Measurements from ENCODE around the gene COL15A1. TPM values are rescaled to one million over a fixed set of nuclear protein-coding genes. Genes with fewer than 3 reads are reported as not detected.

The COL15A1 gene
- total RNA-seq, 1 experiment from 2014 or later, result 7.6 TPM

- no peak overlapping the region for H3K4me3 ChIP-seq
- H3K27me3 ChIP-seq, result no peaks in the 10 kb centered on the region
- DNase-seq, result no peak
- H3K4me1 ChIP-seq, result peaks cover 42% of the 10 kb centered on the region
- no peaks in the 10 kb centered on the region; the same call in 1 of the 2 replicates for H3K9me3 ChIP-seq (replicated peaks)
- H3K36me3 ChIP-seq, result no peaks in the 10 kb centered on the region
- no peak overlapping the region; the same call in 1 of the 2 replicates for H3K27ac ChIP-seq
Measured at GRCh38 chr9:99039505-99040182, 95.9 kb downstream of the COL15A1 start.

GRCh38 chr9:99040251-99040900 is 96.7 kb downstream of the COL15A1 start:
- H3K27me3 ChIP-seq, result no peaks in the 10 kb centered on the region
- H3K27ac ChIP-seq, result peak overlapping the region; percentile 64
- H3K4me1 ChIP-seq, result peaks cover 42% of the 10 kb centered on the region
- H3K36me3 ChIP-seq, result no peaks in the 10 kb centered on the region
- H3K4me3 ChIP-seq, result no peak overlapping the region
- no peak for DNase-seq
- H3K9me3 ChIP-seq (replicated peaks), result no peaks in the 10 kb centered on the region; the same call in 1 of the 2 replicates

- no peaks in the 10 kb centered on the region for H3K27me3 ChIP-seq
- no peaks in the 10 kb centered on the region; the same call in 1 of the 2 replicates for H3K9me3 ChIP-seq (replicated peaks)
- DNase-seq, result peak; percentile 50 to 57
- peaks cover 42% of the 10 kb centered on the region for H3K4me1 ChIP-seq
- H3K4me3 ChIP-seq, result no peak overlapping the region
- peak overlapping the region; percentile 64 for H3K27ac ChIP-seq
- no peaks in the 10 kb centered on the region for H3K36me3 ChIP-seq
Measured at GRCh38 chr9:99040911-99041582, 97.3 kb downstream of the COL15A1 start.

GRCh38 chr9:99041618-99042017 is 97.9 kb downstream of the COL15A1 start:
- H3K36me3 ChIP-seq, result no peaks in the 10 kb centered on the region
- no peaks in the 10 kb centered on the region for H3K27me3 ChIP-seq
- H3K4me1 ChIP-seq, result peaks cover 42% of the 10 kb centered on the region
- no peak overlapping the region for H3K4me3 ChIP-seq
- peak overlapping the region; percentile 13; the same call in 1 of the 2 replicates for H3K27ac ChIP-seq
- no peak for DNase-seq
- no peaks in the 10 kb centered on the region; the same call in 1 of the 2 replicates for H3K9me3 ChIP-seq (replicated peaks)

- H3K27ac ChIP-seq, result no peak overlapping the region
- no peaks in the 10 kb centered on the region for H3K27me3 ChIP-seq
- no peaks in the 10 kb centered on the region; the same call in 1 of the 2 replicates for H3K9me3 ChIP-seq (replicated peaks)
- peaks cover 41% of the 10 kb centered on the region for H3K4me1 ChIP-seq
- H3K4me3 ChIP-seq, result no peak overlapping the region
- DNase-seq, result no peak
- H3K36me3 ChIP-seq, result no peaks in the 10 kb centered on the region
Measured at GRCh38 chr9:99042620-99043019, 98.9 kb downstream of the COL15A1 start.

GRCh38 chr9:99044827-99045226 is 101.1 kb downstream of the COL15A1 start:
- Histone ChIP-seq H3K9me3 (replicated peaks) (no peaks in the 10 kb centered on the region; the same call in 1 of the 2 replicates), H3K27me3 (no peaks in the 10 kb centered on the region), H3K4me1 (peaks cover 34% of the 10 kb centered on the region), H3K36me3 (no peaks in the 10 kb centered on the region), H3K27ac (no peak overlapping the region), H3K4me3 (no peak overlapping the region)
- no peak for DNase-seq

GRCh38 chr9:99046068-99046467 is 102.4 kb downstream of the COL15A1 start:
- H3K4me3 ChIP-seq, result no peak overlapping the region

GRCh38 chr9:99046542-99047071 is 102.9 kb downstream of the COL15A1 start:
- DNase-seq, result no peak
- H3K4me1 ChIP-seq, result peaks cover 32% of the 10 kb centered on the region
- no peak overlapping the region for H3K27ac ChIP-seq
- H3K4me3 ChIP-seq, result no peak overlapping the region
- H3K9me3 ChIP-seq (replicated peaks), result no peaks in the 10 kb centered on the region; the same call in 1 of the 2 replicates
- no peaks in the 10 kb centered on the region for H3K36me3 ChIP-seq
- no peaks in the 10 kb centered on the region for H3K27me3 ChIP-seq

More at GRCh38 chr9:99046068-99046467, 102.4 kb downstream of the COL15A1 start:
- Histone ChIP-seq H3K27me3 (no peaks in the 10 kb centered on the region), H3K27ac (no peak overlapping the region), H3K9me3 (replicated peaks) (no peaks in the 10 kb centered on the region; the same call in 1 of the 2 replicates), H3K4me1 (peaks cover 30% of the 10 kb centered on the region), H3K36me3 (no peaks in the 10 kb centered on the region)
- DNase-seq, result no peak

- no peaks in the 10 kb centered on the region for H3K36me3 ChIP-seq
- no peak for DNase-seq
- no peak overlapping the region for H3K4me3 ChIP-seq
- H3K27ac ChIP-seq, result peak overlapping the region; percentile 74; the same call in 1 of the 2 replicates
- no peaks in the 10 kb centered on the region for H3K27me3 ChIP-seq
- H3K4me1 ChIP-seq, result peaks cover 44% of the 10 kb centered on the region
- no peaks in the 10 kb centered on the region for H3K9me3 ChIP-seq (replicated peaks)
Measured at GRCh38 chr9:99049228-99049627, 105.5 kb downstream of the COL15A1 start.

- Histone ChIP-seq H3K27me3 (no peaks in the 10 kb centered on the region), H3K36me3 (no peaks in the 10 kb centered on the region), H3K4me1 (peaks cover 48% of the 10 kb centered on the region), H3K4me3 (no peak overlapping the region), H3K9me3 (replicated peaks) (no peaks in the 10 kb centered on the region), H3K27ac (peak overlapping the region; percentile 74)
- no peak for DNase-seq
Measured at GRCh38 chr9:99049641-99050040, 105.9 kb downstream of the COL15A1 start.

- no peaks in the 10 kb centered on the region for H3K9me3 ChIP-seq (replicated peaks)
- no peak overlapping the region for H3K4me3 ChIP-seq
- no peaks in the 10 kb centered on the region for H3K36me3 ChIP-seq
- peaks cover 56% of the 10 kb centered on the region for H3K4me1 ChIP-seq
- no peaks in the 10 kb centered on the region for H3K27me3 ChIP-seq
- peak; percentile 89 to 92 for DNase-seq
- H3K27ac ChIP-seq, result peak overlapping the region; percentile 74
Measured at GRCh38 chr9:99050292-99050911, 106.7 kb downstream of the COL15A1 start.

- no peaks in the 10 kb centered on the region for H3K36me3 ChIP-seq
- no peaks in the 10 kb centered on the region for H3K27me3 ChIP-seq
- H3K9me3 ChIP-seq (replicated peaks), result no peaks in the 10 kb centered on the region
- no peak overlapping the region for H3K4me3 ChIP-seq
- H3K4me1 ChIP-seq, result peaks cover 60% of the 10 kb centered on the region
- peak overlapping the region; percentile 74 for H3K27ac ChIP-seq
- DNase-seq, result no peak
Measured at GRCh38 chr9:99050924-99051323, 107.2 kb downstream of the COL15A1 start.

GRCh38 chr9:99051406-99051805 is 107.7 kb downstream of the COL15A1 start:
- H3K4me3 ChIP-seq, result no peak overlapping the region
- no peaks in the 10 kb centered on the region for H3K27me3 ChIP-seq
- H3K36me3 ChIP-seq, result no peaks in the 10 kb centered on the region
- H3K27ac ChIP-seq, result peak overlapping the region; percentile 74
- DNase-seq, result no peak
- peaks cover 61% of the 10 kb centered on the region for H3K4me1 ChIP-seq
- no peaks in the 10 kb centered on the region for H3K9me3 ChIP-seq (replicated peaks)

GRCh38 chr9:99051851-99052250 is 108.1 kb downstream of the COL15A1 start:
- no peak overlapping the region for H3K27ac ChIP-seq
- H3K36me3 ChIP-seq, result no peaks in the 10 kb centered on the region
- no peaks in the 10 kb centered on the region for H3K9me3 ChIP-seq (replicated peaks)
- no peaks in the 10 kb centered on the region for H3K27me3 ChIP-seq
- no peak for DNase-seq
- H3K4me1 ChIP-seq, result peaks cover 65% of the 10 kb centered on the region
- H3K4me3 ChIP-seq, result no peak overlapping the region

All from SJCRH30 (cell line).